ENCODE measurements around the gene STXBP5.

The STXBP5 gene

GRCh38 chr6:147212622-147213021 lies 8.4 kb downstream of the STXBP5 start:
- DNase-seq, result no peak

GRCh38 chr6:147213772-147214171 lies 9.6 kb downstream of the STXBP5 start:
- DNase-seq, result no peak

GRCh38 chr6:147214248-147215227 lies 10.3 kb downstream of the STXBP5 start:
- DNase-seq, result no peak

GRCh38 chr6:147216915-147217314 lies 12.7 kb downstream of the STXBP5 start:
- DNase-seq, result no peak

GRCh38 chr6:147217840-147218404 lies 13.7 kb downstream of the STXBP5 start:
- no peak for DNase-seq

GRCh38 chr6:147218797-147219196 lies 14.6 kb downstream of the STXBP5 start:
- no peak for DNase-seq

GRCh38 chr6:147219463-147219862 lies 15.2 kb downstream of the STXBP5 start:
- DNase-seq, result no peak

- DNase-seq, result no peak
Measured at GRCh38 chr6:147220345-147220744, 16.1 kb downstream of the STXBP5 start.

- DNase-seq, result no peak
Measured at GRCh38 chr6:147221739-147222138, 17.5 kb downstream of the STXBP5 start.

- no peak for DNase-seq
Measured at GRCh38 chr6:147222160-147222838, 18.1 kb downstream of the STXBP5 start.

GRCh38 chr6:147223736-147224135 lies 19.5 kb downstream of the STXBP5 start:
- no peak for DNase-seq

GRCh38 chr6:147226163-147226724 lies 22.0 kb downstream of the STXBP5 start:
- no peak for DNase-seq

GRCh38 chr6:147226877-147227276 lies 22.7 kb downstream of the STXBP5 start:
- no peak for DNase-seq

GRCh38 chr6:147227770-147228320 lies 23.6 kb downstream of the STXBP5 start:
- no peak for DNase-seq

GRCh38 chr6:147231589-147231988 lies 27.4 kb downstream of the STXBP5 start:
- no peak for DNase-seq

GRCh38 chr6:147234685-147235084 lies 30.5 kb downstream of the STXBP5 start:
- no peak for DNase-seq

- DNase-seq, result no peak
Measured at GRCh38 chr6:147238164-147238563, 33.9 kb downstream of the STXBP5 start.

GRCh38 chr6:147238906-147239305 lies 34.7 kb downstream of the STXBP5 start:
- no peak for DNase-seq

GRCh38 chr6:147244832-147245231 lies 40.6 kb downstream of the STXBP5 start:
- no peak for DNase-seq

GRCh38 chr6:147245693-147246092 lies 41.5 kb downstream of the STXBP5 start:
- DNase-seq, result no peak

GRCh38 chr6:147246853-147247635 lies 42.8 kb downstream of the STXBP5 start:
- no peak for DNase-seq

- no peak for DNase-seq
Measured at GRCh38 chr6:147248859-147249258, 44.6 kb downstream of the STXBP5 start.

All from GOT3 (cell line).